ENCODE data around the gene NRP1.

Gene NRP1

GRCh38 chr10:33212061-33212748 is 122.3 kb downstream of the NRP1 start:
- DNase-seq (ENCODE audit: low read depth): no peak

- peak; percentile 83 for DNase-seq (ENCODE audit: low read depth)
Observed at GRCh38 chr10:33211106-33211878, 123.2 kb downstream of the NRP1 start.

- DNase-seq (ENCODE audit: low read depth): no peak
Observed at GRCh38 chr10:33209802-33210201, 124.7 kb downstream of the NRP1 start.

GRCh38 chr10:33208166-33208565 is 126.3 kb downstream of the NRP1 start:
- DNase-seq (ENCODE audit: low read depth): no peak

- no peak for DNase-seq (ENCODE audit: low read depth)
Observed at GRCh38 chr10:33204031-33204430, 130.4 kb downstream of the NRP1 start.

- no peak for DNase-seq (ENCODE audit: low read depth)
Observed at GRCh38 chr10:33201971-33202370, 132.5 kb downstream of the NRP1 start.

- no peak for DNase-seq (ENCODE audit: low read depth)
Observed at GRCh38 chr10:33201056-33201780, 133.2 kb downstream of the NRP1 start.

- DNase-seq (ENCODE audit: low read depth): no peak
Observed at GRCh38 chr10:33199731-33200232, 134.7 kb downstream of the NRP1 start.

GRCh38 chr10:33198610-33199009 is 135.9 kb downstream of the NRP1 start:
- DNase-seq (ENCODE audit: low read depth): no peak

- DNase-seq (ENCODE audit: low read depth): no peak
Observed at GRCh38 chr10:33196710-33197491, 137.6 kb downstream of the NRP1 start.

GRCh38 chr10:33196377-33196706 is 138.1 kb downstream of the NRP1 start:
- DNase-seq (ENCODE audit: low read depth): no peak

GRCh38 chr10:33195608-33196376 is 138.7 kb downstream of the NRP1 start:
- no peak for DNase-seq (ENCODE audit: low read depth)

GRCh38 chr10:33193701-33194521 is 140.6 kb downstream of the NRP1 start:
- DNase-seq (ENCODE audit: low read depth): peak; percentile 51

GRCh38 chr10:33193057-33193700 is 141.3 kb downstream of the NRP1 start:
- DNase-seq (ENCODE audit: low read depth): peak; percentile 80

GRCh38 chr10:33192190-33192589 is 142.3 kb downstream of the NRP1 start:
- DNase-seq (ENCODE audit: low read depth): no peak

GRCh38 chr10:33190406-33190805 is 144.1 kb downstream of the NRP1 start:
- DNase-seq (ENCODE audit: low read depth): no peak

- DNase-seq (ENCODE audit: low read depth): no peak
Observed at GRCh38 chr10:33189808-33190207, 144.7 kb downstream of the NRP1 start.

- DNase-seq (ENCODE audit: low read depth): no peak
Observed at GRCh38 chr10:33189363-33189762, 145.1 kb downstream of the NRP1 start.

- no peak for DNase-seq (ENCODE audit: low read depth)
Observed at GRCh38 chr10:33187427-33187999, 147.0 kb downstream of the NRP1 start.

Measured in GM04504 (cell line).